Neural progenitor cell (in vitro differentiated cells): ENCODE data around the gene WDR88.

Source experiments
- EZH2phosphoT487 ChIP-seq: fragments of 200-600 bp; sonication (generic); IDR thresholded peaks from 2 replicates; pipeline ENCODE4 v1.6.1; 2017; ENCODE audit warnings: antibody characterized with exemption
- TF ChIP-seq, protein P1 (sequence below): fragments of 200-600 bp; sonication (generic); IDR thresholded peaks from 2 replicates; pipeline ENCODE4 v1.5.1; 2017; ENCODE audit warnings: antibody characterized with exemption, mild to moderate bottlenecking

DNA sequence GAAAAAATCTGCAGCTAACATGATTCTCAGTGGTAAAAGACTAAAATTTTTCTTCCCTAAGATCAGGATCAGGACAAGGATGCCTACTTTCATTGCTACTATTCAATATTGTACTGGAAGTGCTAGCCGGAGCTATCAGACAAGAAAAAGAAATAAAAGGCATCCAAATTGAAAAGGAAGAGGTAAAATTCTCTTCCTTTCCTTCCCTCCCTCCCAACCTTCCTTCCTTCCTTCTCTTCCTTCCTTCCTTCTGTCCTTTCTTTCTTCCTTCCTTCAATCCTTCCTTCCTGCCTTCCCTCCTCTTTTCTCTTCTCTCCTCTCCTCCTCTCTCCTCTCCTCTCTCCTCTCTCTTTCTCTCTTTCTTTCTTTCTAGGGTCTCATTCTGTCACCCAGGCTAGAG is 35.5 kb downstream of the WDR88 start:
- TF ChIP-seq, protein P1, sequence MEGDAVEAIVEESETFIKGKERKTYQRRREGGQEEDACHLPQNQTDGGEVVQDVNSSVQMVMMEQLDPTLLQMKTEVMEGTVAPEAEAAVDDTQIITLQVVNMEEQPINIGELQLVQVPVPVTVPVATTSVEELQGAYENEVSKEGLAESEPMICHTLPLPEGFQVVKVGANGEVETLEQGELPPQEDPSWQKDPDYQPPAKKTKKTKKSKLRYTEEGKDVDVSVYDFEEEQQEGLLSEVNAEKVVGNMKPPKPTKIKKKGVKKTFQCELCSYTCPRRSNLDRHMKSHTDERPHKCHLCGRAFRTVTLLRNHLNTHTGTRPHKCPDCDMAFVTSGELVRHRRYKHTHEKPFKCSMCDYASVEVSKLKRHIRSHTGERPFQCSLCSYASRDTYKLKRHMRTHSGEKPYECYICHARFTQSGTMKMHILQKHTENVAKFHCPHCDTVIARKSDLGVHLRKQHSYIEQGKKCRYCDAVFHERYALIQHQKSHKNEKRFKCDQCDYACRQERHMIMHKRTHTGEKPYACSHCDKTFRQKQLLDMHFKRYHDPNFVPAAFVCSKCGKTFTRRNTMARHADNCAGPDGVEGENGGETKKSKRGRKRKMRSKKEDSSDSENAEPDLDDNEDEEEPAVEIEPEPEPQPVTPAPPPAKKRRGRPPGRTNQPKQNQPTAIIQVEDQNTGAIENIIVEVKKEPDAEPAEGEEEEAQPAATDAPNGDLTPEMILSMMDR: no peak
- no peak for TF ChIP-seq EZH2phosphoT487
